GM18868 (cell line): ENCODE results near the gene RNF223.
"Not testable (repeated sequence)": the region's sequence is repeated elsewhere in the genome, so short reads cannot be mapped to it uniquely, and the experiment has no call there.

ENCODE experiments used
- ATAC-seq: cut with Tn5 transposase; IDR thresholded peaks from one replicate; pipeline ENCODE4 v1.9.1; 2021; ENCODE audit warnings: mild to moderate bottlenecking, moderate library complexity; ENCODE audit not compliant: unreplicated experiment

RNF223 gene

DNA sequence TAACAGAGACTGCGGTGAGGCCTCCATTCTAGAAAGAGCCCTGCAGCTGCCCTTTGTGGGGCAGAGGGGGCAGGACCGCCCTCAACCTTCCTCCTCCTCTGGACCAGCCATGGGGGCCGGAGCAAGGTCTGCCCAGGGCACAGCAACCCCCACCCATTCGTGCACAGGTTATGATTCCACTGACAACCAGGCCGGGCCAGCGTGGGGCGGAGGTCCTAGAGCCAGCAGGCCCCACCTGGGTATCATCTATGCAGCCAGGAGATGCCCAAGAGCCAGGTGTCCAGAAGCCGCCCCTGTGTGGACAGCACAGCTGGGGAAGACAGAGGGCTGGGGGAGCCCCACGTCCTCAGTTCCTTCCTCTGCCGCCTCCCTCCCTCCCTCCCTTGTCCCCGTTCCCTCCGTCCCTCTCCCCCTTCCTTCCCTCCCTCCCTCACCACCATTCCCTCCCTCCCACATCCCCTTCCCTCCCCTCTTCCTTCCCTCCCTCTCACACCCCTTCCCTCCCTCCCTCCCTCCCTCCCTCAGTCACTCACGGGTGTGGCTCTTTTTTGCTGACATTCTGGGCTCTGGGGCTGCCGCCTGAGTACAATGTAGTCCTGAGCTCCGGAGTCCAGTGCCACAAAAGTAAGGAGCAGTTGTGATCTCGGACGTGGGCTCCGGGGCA lies 12.3 kb downstream of the RNF223 start:
- ATAC-seq: no peak

DNA sequence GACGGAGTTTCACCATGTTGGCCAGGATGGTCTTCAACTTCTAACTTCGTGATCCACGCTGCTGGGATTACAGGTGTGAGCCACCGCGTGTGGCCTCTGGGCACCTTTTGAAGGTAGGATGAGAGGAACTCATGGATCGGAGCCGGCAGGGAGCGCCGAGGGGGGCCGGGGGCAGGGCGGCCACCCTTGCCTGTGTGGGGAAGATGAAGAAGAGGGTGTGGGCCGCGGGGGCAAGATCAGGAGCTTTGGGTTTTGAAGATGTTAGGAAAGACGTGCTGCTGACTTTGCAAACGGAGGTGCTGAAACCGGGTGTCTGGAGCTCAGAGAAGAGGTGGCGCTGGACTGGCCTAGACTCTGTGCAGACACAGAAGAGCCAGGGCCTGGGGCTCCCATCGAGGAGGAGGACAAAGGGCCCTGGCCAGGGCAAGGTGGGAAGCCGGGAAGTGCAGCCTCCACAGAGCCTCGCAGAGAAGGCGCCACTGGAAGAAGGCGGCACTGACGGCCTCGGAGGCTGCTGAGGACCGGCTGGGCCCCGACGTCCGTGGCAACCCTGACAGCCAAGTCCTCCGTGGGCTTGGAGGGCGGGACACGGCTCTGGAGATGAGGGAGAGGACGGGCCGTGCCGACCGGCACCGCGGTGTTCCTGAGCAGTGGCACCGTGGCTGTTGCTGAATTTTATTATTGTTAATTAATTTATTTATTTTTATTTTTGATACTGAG lies 13.7 kb downstream of the RNF223 start:
- ATAC-seq: no peak

DNA sequence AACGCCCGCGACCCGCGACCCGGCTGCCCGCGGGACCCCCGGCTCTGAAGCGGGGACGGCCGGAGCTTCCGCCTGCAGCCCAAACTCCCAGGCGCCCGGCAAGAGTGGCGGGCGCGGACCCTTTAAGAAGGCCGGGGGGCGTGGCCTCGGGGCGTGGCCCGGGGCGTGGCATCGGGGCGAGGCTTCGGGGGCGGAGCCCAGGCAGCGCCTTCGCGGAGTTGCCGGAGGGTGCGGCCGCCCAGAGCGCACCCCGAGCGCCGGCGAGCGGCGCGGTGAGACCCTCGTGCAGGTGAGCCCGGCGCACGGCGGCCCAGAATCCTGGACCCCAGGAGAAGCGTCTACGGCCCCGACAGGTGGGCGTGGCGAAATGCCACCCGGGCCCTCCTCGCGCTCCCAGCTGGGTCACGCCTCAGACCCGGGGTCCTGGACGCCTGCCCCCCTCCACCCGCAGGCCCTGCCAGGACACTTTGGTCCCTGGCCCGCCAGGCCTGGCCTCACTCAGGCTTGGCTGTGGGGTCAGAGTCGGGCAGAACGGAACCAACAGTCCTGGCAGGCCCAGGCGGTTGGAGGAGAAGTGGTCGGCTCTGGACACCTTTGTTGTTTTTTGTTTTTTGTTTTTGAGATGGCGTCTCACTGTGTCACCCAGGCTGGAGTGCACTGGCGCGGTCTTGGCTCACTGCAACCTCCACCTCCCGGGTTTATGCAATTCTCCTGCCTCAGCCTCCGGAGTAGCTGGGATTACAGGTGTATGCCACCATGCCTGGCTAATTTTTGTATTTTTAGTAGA lies 14.4 kb downstream of the RNF223 start:
- ATAC-seq: peak; percentile 55

DNA sequence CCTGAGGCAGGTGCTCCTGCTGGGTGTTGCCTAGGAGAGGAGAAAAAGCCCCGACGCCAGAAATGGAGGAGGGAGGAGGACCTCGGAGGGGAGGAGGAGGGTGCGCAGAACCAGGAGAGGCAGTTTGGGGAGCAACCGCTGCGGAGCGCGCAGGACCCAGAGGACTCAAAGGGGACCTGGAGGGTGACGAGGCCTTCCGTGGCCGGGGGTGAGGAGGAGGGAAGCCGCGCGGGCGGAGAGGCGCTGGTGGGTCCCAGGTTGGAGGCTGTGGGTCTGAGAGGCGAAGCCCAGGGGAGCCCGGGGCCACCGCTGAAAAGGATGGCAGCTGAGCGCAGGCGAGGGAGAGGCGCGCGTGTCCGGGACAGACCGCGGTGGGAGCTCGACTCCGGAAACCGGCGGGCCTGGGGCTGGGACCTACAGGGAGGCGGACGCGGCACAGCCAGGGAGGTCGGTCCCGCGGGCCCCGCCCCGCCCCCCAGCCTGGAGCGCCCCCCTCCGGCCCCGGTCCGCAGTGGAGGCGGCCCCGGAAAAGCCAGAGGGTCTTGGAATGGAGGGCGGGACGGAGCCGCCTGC lies 15.1 kb downstream of the RNF223 start:
- ATAC-seq: peak; percentile 32

DNA sequence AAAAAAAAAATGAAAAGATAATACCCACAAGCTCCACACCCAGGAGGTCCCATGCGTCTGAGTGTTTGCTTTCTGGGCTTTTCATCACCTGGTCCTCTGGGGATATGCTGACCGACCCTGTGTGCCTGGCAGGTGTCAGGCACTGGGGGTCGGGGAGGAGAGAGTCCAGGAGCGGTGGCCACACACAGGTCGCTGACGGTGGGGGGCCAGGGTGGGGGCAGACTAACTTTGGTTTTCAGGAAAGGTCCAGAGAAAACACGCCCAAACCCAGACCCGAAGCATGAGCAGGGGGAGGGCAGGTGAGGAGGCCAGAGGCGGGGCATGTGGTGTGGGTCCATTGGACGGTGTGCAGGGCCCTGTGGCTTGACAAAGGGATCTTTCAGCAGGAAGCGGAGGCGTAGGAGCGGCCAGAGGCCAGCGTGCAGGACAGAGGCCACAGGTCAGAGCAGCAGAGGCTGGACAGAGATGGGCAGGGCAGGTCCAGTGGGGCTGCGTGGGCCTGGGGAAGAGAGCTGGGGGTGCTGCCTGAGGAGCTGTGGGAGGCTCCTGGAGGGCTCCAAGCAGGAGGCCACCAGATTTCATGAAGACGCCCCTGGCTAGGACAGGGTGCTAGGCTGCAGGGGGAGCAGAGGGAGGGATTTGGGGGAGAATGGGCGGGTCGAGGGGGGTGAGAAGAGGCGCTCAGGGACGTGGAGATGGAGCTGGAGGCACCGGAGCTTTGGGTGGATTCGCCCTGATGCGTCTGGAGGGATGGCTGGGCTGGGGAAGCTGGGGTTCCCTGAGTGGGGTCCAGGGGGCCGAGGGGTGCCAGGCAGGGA lies 15.8 kb downstream of the RNF223 start:
- ATAC-seq: no peak

DNA sequence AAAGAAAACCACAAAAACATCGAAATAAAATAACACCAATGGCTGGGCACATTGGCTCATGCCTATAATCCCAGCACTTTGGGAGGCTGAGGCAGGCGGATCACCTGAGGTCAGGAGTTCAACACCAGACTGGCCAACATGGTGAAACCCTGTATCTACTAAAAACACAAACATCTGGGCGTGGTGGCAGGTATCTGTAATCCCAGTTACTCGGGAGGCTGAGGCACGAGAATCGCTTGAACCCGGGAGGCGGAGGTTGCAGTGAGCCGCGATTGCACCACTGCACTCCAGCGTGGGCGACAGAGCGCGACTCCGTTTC lies 16.4 kb downstream of the RNF223 start:
- not testable (repeated sequence) for ATAC-seq

DNA sequence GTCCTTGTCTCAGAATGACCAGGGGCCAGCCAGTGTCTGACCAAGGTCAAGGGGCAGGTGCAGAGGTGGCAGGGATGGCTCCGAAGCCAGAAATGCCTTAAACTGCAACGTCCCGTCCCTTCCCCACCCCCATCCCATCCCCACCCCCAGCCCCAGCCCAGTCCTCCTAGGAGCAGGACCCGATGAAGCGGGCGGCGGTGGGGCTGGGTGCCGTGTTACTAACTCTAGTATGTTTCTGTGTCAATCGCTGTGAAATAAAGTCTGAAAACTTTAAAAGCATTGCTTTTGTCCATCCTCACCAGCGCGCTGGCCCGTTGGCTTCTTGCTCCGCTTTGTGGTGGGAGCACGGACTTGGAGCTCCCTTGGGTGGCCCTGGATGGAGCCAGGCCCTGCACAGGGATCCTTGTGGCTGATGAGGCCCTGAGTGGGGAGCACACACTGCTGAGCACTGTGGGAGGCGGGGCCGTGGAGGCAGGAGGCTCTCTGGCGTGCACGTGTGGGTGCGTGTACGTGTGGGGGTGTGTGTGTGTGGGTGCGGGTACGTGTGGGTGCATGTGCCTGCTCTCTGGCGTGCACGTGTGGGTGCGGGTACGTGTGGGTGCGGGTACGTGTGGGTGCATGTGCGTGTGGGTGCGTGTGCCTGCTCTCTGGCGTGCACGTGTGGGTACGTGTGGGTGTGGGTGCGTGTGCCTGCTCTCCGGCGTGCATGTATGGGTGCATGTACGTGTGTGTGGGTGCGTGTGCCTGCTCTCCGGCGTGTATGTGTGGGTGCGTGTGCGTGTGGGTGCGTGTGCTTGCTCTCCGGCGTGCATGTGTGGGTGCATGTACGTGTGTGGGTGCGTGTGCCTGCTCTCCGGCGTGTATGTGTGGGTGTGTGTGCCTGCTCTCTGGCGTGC lies 18.0 kb downstream of the RNF223 start:
- no peak for ATAC-seq

DNA sequence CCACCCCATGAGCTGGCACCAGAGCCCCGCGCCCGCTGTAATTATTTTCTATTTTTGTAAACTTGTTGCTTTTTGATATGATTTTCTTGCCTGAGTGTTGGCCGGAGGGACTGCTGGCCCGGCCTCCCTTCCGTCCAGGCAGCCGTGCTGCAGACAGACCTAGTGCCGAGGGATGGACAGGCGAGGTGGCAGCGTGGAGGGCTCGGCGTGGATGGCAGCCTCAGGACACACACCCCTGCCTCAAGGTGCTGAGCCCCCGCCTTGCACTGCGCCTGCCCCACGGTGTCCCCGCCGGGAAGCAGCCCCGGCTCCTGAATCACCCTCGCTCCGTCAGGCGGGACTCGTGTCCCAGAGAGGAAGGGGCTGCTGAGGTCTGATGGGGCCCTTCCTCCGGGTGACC lies 19.1 kb downstream of the RNF223 start:
- ATAC-seq: no peak

DNA sequence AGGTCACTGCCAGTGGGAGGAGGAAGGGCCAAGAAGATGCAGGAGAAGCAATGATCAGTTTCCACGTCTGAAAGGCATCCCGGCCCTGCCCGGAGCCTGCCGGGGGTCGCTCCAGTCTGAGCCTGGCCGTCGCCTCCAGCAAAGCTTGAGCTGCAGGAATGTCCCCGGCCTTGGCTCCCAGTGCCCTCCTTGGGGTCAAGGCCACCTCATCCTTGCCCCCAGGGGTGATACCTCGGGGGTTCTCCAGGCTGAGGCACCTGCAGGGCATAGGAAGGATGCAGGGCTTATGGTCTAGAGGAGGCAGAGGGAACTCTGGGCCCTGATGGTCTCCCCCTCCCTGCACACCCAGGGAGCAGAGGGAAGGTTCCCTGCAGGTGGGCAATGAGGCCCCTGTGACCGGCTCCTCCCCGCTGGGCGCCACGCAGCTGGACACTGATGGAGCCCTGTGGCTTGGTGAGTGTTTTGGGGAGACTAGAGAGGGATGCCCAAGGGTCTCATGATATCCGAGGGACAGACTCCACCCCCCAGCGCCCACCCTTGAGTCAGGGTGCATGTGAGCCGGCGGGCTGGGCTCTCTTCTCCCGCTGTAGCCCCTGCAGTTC lies 19.9 kb downstream of the RNF223 start:
- no peak for ATAC-seq

DNA sequence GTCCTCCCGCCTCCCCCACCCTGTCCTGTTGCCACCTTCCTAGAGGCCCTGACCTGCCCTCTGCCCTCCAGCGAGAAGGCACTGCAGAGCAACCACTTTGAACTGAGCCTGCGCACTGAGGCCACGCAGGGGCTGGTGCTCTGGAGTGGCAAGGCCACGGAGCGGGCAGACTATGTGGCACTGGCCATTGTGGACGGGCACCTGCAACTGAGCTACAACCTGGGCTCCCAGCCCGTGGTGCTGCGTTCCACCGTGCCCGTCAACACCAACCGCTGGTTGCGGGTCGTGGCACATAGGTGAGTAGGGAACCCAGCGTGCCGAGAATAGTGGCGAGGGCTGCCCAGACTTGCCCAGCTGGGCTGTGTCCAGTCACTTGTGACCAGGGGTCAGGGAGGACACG lies 20.4 kb downstream of the RNF223 start:
- ATAC-seq: no peak

DNA sequence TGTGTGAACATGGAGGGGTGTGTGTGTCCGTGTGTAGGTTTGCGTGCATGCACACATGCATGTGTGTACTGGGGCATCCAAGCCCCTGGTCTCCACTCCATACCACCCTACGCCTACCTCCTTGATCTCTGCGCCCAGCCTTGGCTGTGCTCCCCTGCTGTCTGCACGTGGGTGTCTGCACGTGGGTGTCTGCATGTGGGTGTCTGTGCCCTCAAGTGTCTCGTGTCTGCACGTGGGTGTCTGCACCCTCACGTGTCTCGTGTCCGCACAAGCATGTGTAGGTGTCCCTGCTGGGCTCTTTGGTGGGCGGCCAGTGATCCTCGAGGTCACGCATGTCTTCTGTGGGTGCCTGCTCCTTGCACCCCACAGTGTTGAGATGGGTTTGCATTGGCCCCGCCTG lies 21.1 kb downstream of the RNF223 start:
- no peak for ATAC-seq

DNA sequence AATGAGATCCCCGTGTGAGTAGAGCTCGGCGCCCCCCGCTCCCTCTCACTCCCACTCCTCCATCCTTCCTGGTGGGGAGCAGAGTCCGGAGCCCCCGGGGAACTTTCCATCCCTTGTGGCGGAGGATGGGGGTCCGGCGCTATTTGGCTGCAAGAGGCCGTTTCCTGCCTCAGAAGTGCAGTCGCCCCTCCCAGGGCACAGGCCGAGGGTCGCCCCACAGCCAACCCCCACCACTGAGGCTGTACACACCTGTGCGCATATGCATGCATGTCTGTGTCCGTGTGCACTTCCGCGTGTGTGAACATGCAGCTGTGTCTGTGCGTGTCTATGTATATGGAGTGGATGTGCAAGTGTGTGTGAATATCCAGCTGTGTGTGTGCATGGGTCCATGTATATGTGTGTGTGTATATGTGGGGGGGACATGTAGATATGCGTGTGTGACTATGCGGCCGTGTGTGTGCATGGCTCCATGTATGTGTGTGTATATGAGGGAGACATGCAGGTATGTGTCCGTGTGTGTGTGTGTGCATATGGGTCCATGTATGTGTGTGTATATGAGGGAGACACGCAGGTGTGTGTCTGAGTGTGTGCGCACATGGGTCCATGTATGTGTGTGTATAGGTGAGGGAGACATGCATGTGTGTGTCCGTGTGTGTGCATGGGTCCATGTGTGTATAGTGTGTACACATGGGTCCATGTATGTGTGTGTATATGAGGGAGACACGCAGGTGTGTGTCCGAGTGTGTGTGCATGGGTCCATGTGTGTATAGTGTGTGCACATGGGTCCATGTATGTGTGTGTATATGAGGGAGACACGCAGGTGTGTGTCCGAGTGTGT lies 21.9 kb downstream of the RNF223 start:
- no peak for ATAC-seq

DNA sequence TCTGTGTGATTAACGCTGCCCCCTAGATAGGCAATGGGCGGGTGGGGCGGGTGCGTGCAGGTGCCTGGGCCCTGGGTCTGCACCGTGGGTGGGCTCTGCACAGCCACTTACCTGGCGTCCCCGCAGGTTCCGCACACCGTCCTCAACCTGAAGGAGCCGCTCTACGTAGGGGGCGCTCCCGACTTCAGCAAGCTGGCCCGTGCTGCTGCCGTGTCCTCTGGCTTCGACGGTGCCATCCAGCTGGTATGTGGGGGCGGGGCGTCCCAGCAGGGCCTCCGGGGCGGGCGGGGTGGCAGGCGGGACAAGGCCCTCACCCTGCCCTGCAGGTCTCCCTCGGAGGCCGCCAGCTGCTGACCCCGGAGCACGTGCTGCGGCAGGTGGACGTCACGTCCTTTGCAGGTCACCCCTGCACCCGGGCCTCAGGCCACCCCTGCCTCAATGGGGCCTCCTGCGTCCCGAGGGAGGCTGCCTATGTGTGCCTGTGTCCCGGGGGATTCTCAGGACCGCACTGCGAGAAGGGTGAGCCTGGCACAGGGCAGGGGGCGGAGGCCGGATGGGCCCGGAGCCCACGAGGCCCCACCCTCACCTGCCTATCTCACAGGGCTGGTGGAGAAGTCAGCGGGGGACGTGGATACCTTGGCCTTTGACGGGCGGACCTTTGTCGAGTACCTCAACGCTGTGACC lies 22.8 kb downstream of the RNF223 start:
- no peak for ATAC-seq

DNA sequence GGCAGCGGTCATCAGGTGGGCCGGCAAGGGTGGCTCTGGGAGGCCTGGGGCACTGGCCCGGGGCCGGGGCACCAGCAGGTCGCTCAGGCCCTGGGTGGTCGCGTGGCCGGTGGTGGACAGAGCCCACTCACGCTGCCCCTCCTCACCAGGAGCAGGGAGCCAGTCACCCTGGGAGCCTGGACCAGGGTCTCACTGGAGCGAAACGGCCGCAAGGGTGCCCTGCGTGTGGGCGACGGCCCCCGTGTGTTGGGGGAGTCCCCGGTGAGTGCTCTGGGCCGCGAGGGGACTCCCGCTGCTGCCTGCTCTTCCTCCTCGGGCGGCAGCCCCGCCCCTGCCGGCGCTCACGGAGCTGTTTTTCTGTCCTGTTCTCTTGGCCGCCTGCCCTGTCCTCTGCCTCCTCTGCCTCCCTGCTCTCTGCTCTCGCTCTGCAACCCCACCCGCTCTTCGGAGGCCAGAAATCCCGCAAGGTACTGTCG lies 23.5 kb downstream of the RNF223 start:
- no peak for ATAC-seq

DNA sequence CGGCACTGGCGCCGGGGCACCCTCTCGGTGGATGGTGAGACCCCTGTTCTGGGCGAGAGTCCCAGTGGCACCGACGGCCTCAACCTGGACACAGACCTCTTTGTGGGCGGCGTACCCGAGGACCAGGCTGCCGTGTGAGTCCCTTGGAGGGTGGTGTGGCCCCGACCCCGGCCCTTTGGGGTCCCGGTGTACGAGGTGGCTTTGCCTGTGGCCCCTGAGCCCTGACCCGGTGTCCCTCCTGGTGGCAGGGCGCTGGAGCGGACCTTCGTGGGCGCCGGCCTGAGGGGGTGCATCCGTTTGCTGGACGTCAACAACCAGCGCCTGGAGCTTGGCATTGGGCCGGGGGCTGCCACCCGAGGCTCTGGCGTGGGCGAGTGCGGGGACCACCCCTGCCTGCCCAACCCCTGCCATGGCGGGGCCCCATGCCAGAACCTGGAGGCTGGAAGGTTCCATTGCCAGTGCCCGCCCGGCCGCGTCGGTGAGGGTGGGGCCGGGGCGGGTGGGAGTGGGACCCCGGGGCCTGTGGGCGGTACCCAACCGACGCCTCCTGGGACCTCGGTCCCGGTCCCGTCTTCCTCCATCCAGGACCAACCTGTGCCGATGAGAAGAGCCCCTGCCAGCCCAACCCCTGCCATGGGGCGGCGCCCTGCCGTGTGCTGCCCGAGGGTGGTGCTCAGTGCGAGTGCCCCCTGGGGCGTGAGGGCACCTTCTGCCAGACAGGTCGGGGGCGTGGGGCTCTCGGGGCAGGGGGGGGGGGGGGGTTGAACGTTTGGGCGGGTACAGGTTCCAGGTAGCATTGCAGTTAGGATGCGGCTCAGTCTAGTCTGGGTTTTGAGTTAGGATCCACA lies 24.6 kb downstream of the RNF223 start:
- ATAC-seq: no peak

DNA sequence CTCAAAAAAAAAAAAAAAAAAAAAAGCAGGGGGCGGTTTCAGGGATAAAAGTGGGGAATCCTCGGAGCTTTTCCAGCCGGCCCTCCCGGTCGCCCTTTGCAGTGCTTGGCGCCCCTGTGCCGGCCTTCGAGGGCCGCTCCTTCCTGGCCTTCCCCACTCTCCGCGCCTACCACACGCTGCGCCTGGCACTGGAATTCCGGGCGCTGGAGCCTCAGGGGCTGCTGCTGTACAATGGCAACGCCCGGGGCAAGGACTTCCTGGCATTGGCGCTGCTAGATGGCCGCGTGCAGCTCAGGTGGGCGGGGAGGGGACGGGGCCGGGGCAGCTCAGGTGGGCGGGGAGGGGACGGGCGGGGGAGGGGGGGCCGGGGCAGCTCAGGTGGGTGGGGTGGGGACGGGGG lies 25.3 kb downstream of the RNF223 start:
- no peak for ATAC-seq

DNA sequence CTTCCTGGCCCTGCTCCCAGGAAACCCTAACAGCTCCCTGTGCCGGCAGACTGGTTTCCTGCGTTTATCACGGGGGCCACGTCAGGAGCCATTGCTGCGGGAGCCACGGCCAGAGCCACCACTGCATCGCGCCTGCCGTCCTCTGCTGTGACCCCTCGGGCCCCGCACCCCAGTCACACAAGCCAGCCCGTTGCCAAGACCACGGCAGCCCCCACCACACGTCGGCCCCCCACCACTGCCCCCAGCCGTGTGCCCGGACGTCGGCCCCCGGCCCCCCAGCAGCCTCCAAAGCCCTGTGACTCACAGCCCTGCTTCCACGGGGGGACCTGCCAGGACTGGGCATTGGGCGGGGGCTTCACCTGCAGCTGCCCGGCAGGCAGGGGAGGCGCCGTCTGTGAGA lies 26.1 kb downstream of the RNF223 start:
- no peak for ATAC-seq
